HK-2 (cell line): ENCODE data around the gene MMP8.

Experiments used
- DNase-seq: peaks from one replicate; pipeline ENCODE4 v3.0.0-alpha.2; 2018; ENCODE audit not compliant: unreplicated experiment

MMP8 gene

GRCh38 chr11:102722821-102723220 is 1.9 kb downstream of the MMP8 start:
- DNase-seq: no peak

- DNase-seq: no peak
These were observed 5.0 kb downstream of the MMP8 start for GRCh38 chr11:102719620-102720277.

GRCh38 chr11:102717280-102717679 is 7.5 kb downstream of the MMP8 start:
- DNase-seq: no peak

GRCh38 chr11:102716527-102716926 is 8.2 kb downstream of the MMP8 start:
- no peak for DNase-seq

- no peak for DNase-seq
These were observed 12.6 kb downstream of the MMP8 start for GRCh38 chr11:102712137-102712536.

GRCh38 chr11:102709201-102709945 is 15.4 kb downstream of the MMP8 start:
- no peak for DNase-seq

- DNase-seq: no peak
These were observed 16.1 kb downstream of the MMP8 start for GRCh38 chr11:102708654-102709053.

GRCh38 chr11:102705626-102706025 is 19.1 kb downstream of the MMP8 start, which contains the start of gene MMP27:
TSS of gene MMP27 (minus strand) at chr11:102705769. CDS start at chr11:102705714, 55 bp downstream.
- no peak for DNase-seq

GRCh38 chr11:102704841-102705240 is 19.9 kb downstream of the MMP8 start:
- DNase-seq: no peak

GRCh38 chr11:102703826-102704493 is 20.8 kb downstream of the MMP8 start:
- DNase-seq: no peak

- DNase-seq: no peak
These were observed 29.6 kb downstream of the MMP8 start for GRCh38 chr11:102695201-102695600.

- no peak for DNase-seq
These were observed 39.0 kb downstream of the MMP8 start for GRCh38 chr11:102685754-102686153.

- DNase-seq: no peak
These were observed 39.4 kb downstream of the MMP8 start for GRCh38 chr11:102685338-102685737.

GRCh38 chr11:102683277-102683676 is 41.5 kb downstream of the MMP8 start:
- DNase-seq: no peak

- DNase-seq: no peak
These were observed 43.8 kb downstream of the MMP8 start for GRCh38 chr11:102680945-102681344.

GRCh38 chr11:102678022-102678421 is 46.7 kb downstream of the MMP8 start:
- DNase-seq: no peak

- DNase-seq: no peak
These were observed 48.7 kb downstream of the MMP8 start for GRCh38 chr11:102676084-102676483.

GRCh38 chr11:102669664-102670063 is 55.1 kb downstream of the MMP8 start:
- no peak for DNase-seq

GRCh38 chr11:102666331-102666957 is 58.3 kb downstream of the MMP8 start:
- DNase-seq: peak; percentile 12

- DNase-seq: no peak
These were observed 60.6 kb downstream of the MMP8 start for GRCh38 chr11:102664001-102664752.

- DNase-seq: no peak
These were observed 62.1 kb downstream of the MMP8 start for GRCh38 chr11:102662607-102663006.
